Measurements from ENCODE around the gene C6orf141. TPM values are rescaled to one million over a fixed set of nuclear protein-coding genes. Genes with fewer than 3 reads are reported as not detected.
A peak's percentile ranks its signal among the peaks of the same experiment; 100 is the strongest.

Gene C6orf141
- total RNA-seq: under 1 TPM in 1 of 2 donors, not detected in 1; 0.35 TPM

DNA sequence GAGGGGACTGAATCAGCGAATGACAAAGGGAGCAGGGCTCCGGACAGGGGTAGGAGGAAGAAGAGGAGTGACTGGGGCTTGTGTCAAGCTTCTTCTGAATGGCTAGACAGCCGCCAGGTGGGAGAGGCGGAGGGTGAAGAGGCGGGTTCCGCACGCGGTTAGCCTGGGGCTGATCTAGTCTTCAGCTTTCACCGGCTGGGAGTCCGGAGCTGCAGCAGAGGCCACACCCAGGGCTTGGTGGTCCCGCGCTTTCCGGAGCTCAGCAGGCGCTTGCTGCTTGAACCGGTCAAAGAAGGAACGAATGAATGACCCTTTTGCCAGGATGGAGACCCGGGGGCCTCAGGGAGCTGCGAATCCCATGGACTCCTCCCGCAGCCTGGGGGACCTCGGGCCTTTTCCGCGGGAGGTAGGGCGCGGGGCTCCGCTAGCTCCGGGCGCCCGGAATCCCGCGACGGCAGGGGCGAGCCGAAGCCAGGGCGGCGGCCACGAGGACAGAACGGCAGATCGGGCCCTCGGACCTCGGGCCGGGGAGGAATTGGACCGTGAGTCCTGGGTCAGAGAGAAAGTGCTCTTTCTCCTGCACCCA lies at the start of gene C6orf141:
Gene C6orf141, plus strand, starts transcription at position 177 of the 586 bp plus-strand sequence. Its CDS starts 125 bp downstream, at position 302.
- peak; percentile 40 to 70 for ATAC-seq

DNA sequence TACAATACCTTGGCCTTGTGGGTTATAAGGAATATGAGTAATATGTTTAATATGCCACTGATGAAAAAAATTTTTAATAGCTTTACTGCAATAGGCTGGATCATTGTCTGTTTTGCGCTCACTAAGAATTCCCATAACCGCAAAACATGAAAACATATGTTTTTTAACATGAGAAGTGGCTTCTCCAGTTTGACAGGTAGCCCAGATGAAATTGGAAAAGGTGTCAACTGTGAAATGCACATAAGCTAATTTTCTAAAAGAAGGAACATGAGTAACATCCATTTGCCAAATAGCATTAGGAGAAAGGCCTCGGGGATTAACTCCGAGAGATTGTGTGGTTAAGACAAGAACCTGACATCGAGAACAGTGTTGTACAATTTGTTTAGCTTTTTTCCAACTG lies 45.8 kb upstream of the C6orf141 start:
- no peaks in the 10 kb centered on the region for H3K9me3 Mint-ChIP-seq
- no peak overlapping the region for H3K27ac Mint-ChIP-seq
- H3K36me3 Mint-ChIP-seq: no peaks in the 10 kb centered on the region
- DNase-seq (ENCODE audit: low spot score in 2 of 2) (no peak), ATAC-seq (no peak)

More for the DNA sequence above, at the start of gene C6orf141:
- H3K9me3 Mint-ChIP-seq: no peaks in the 10 kb centered on the region
- peak in 1 of 2 donors; percentile 26 for DNase-seq (ENCODE audit: low spot score in 2 of 2)
- no peak within 1 kb of the TSS for H3K27ac Mint-ChIP-seq
- H3K36me3 Mint-ChIP-seq: no peaks in the 10 kb centered on the region

DNA sequence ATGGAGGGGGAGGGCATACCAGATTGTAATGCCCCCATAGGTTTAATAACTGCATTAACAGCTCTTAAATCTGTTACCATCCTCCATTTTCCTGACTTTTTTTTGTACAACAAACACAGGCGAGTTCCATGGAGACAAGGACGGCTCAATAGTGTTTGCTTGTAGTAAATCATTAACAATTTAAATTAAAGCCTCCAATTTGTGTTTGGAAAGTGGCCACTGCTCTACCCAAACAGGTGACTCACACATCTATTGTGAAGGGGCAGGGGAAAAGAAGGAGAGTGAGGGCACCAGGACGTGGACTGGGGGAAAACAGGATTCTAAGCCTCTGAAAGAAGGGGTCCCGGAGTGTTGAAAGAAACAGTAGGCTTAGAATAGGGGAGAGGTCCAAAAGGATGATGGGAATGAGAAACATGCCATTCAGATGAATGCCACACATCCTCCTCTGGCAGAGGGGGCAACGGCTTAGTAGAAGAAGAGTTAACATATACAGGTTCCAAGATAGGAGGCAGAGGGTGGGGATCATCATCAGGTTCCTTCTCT lies 43.8 kb upstream of the C6orf141 start:
- Mint-ChIP-seq H3K27ac (no peak overlapping the region), H3K36me3 (no peaks in the 10 kb centered on the region), H3K9me3 (no peaks in the 10 kb centered on the region)
- DNase-seq (ENCODE audit: low spot score in 2 of 2) (no peak), ATAC-seq (no peak)

DNA sequence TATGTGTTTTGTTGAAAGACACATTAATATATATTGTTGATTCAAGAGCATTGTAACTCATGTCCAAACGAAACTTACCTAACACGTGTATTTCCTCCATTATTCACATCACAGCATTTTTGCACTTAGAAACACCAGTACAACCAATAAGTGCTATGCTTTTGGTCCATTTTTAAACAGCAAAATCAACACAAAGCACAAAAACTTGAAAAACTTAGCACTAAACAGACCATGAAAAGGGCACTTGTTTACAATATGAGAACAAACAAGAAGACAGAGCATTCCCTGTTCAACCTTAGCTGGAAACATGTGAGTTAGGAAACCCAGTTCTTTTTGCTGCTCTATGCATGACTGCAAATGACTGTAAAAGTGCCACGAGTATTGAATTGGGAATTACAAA lies 41.1 kb upstream of the C6orf141 start:
- DNase-seq (ENCODE audit: low spot score in 2 of 2): no peak

DNA sequence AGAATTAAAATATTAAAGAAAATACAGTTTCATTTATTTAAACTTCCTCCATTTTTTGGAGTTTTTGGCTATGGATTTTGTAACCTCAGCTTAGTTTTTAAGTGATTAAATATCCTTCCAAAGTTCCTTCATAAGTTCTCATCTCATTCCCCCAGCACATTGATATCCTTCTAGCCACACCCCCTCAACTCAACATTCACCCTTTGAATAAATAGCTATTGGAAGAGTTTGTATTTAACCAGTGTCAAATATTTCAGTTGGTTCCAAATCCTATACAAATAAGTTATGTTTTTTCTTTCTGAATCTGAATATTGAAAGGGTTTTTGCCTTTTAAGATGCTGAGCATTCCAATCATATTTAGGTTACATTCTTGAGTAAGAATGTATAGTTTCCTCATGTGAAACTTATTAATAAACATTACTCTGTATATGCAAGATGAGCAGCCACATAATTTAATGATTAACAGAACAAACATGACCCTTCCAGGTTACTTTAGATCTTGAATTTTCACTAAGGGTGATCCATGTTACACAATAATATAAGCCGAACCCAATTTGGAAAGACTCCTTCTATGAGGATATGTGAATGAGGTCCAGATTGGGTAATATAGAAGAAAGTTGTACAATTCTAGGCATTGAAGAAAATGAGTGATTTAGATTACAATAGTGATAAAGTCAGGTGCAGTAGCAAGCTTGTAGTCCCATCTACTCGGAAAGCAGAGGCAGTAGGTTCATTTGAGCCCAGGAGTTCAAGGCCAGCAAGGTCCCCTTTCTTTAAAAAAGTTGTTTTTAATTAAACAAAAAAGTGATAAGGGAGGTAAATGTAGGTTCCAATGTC lies 37.1 kb upstream of the C6orf141 start:
- no peak for DNase-seq (ENCODE audit: low spot score in 2 of 2)
- H3K9me3 Mint-ChIP-seq: no peaks in the 10 kb centered on the region
- H3K36me3 Mint-ChIP-seq: no peaks in the 10 kb centered on the region
- no peak overlapping the region for H3K27ac Mint-ChIP-seq
- no peak for ATAC-seq

More for the DNA sequence above, 41.1 kb upstream of the C6orf141 start:
- no peaks in the 10 kb centered on the region for H3K9me3 Mint-ChIP-seq
- ATAC-seq: no peak
- no peaks in the 10 kb centered on the region for H3K36me3 Mint-ChIP-seq
- H3K27ac Mint-ChIP-seq: no peak overlapping the region

DNA sequence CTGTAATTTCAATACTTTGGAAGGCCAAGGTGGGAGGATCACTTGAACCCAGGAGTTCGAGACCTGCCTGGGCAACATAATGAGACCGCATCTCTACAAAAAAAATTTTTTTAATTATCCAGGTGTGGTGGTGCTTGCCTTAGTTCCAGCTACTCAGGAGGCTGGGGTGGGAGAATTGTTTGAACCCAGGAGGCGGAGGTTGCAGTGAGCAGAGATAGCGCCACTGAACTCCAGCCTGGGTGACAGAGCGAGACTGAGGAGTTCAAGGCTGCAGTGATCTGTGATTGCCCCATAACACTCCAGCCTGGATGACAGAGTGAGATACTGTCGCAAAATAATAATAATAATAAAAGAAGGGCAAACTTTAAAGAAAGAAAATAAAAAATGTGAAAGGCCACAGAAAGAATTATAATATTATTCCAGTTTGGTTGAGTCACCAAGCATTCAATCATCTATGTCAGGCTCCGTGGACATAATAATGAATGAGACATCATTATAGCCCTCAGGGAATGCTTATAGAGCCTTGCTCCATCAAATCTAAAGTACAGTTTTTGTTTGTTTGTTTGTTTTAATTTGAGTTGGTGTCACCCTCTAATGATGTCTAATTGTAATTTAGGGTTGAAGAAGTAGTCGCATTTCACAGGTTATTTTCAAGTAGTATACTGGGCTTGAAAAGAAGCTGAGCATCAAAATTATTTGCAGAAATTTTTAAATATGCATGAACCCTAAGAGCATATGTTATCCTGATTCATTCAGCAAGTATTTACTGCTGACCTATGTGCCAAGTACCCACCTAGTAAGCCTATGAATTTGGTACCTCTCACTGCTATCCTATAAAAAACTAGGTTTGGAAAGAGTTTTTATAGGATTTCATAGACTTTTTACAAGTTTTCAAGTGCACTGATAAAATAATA lies 35.6 kb upstream of the C6orf141 start:
- Mint-ChIP-seq H3K9me3 (no peaks in the 10 kb centered on the region), H3K36me3 (no peaks in the 10 kb centered on the region), H3K27ac (no peak overlapping the region)
- DNase-seq (ENCODE audit: low spot score in 2 of 2): no peak
- no peak for ATAC-seq

DNA sequence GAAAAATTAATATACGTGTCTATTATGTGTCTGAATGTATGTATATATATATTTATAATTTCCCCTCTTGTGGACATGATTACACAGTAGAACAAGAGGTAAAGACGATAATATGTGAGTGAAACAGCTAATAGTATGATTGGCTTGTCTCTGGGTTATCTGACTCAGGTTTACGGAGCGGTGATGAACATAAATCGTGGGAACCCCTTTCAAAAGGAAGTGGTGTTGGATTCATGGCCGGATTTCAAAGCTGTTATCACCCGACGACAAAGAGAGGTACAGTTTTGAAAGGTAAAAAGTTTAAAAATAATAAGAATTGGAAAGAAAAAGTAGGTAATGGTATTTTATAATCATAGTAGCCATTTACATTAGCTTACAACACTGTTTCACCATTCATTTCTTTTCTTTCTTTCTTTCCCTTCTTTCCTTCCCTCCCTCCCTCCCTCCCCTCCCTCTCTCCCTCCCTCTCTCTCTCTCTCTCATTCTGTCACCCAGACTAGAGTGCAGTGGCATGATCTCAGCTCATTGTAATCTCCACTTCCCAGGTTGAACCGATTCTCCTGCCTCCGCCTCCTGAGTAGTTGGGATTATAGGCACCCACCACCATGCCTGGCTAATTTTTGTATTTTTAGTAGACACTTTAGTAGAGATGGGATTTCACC lies 34.9 kb upstream of the C6orf141 start:
- no peak for ATAC-seq
- Mint-ChIP-seq H3K9me3 (no peaks in the 10 kb centered on the region), H3K27ac (no peak overlapping the region), H3K36me3 (no peaks in the 10 kb centered on the region)
- no peak for DNase-seq (ENCODE audit: low spot score in 2 of 2)

DNA sequence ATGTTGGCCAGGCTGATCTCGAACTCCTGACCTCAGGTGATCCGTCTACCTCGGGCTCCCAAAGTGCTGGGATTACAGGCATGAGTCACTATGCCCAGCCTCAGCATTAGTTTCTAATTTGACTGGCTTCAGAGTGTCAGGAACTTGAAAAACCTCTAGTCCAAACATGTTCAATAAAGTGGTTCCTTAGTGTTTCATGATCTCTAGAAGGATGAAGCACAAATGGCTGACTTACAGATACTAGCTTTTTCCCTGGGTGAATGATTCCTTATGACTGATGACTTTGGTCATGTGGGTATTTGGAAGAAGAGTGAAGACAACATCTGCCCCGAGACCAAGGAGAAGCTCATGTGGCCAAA lies 34.3 kb upstream of the C6orf141 start:
- Mint-ChIP-seq H3K27ac (no peak overlapping the region), H3K36me3 (no peaks in the 10 kb centered on the region), H3K9me3 (no peaks in the 10 kb centered on the region)
- no peak for DNase-seq (ENCODE audit: low spot score in 2 of 2)
- no peak for ATAC-seq

DNA sequence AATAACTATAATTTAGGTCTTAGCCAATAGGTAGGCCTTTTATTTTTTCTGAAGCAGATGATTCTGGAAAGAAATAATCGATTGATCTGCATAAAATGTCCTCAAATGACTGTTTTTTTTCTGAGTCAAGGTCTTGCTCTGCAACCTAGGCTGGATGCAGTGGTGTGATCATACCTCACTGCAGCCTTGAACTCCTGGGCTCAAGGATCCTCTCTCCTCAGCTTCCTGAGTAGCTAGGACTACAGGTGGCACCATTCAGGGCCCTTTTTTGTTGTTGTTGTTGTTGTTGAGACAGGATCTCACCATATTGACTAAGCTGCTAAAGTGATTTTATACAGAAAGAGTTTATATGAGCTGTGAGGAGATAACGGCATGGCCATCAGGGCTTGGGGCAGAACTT lies 32.5 kb upstream of the C6orf141 start:
- DNase-seq (ENCODE audit: low spot score in 2 of 2): no peak
- ATAC-seq: no peak
- Mint-ChIP-seq H3K27ac (no peak overlapping the region), H3K36me3 (no peaks in the 10 kb centered on the region), H3K9me3 (no peaks in the 10 kb centered on the region)

DNA sequence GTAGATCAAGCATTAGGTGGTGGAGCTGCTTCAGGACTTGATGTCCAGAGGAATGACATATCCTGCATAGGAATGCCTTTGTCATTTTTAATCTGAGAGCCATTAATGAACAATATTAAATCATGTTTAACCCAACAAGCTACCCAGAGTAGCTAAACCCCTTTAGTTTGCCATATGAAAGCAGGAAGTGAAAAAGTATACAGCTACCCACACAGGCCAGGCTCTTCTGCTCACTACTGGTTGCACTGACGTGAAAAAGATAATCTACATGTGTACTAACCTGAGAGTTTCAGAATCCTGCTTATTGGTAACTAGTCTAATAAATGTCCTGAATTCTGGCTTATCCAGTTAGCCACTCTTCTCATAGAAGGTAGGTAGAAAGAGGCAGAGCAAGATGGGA lies 30.8 kb upstream of the C6orf141 start:
- no peak overlapping the region for H3K27ac Mint-ChIP-seq
- no peak for ATAC-seq
- no peak for DNase-seq (ENCODE audit: low spot score in 2 of 2)
- no peaks in the 10 kb centered on the region for H3K36me3 Mint-ChIP-seq
- H3K9me3 Mint-ChIP-seq: no peaks in the 10 kb centered on the region

DNA sequence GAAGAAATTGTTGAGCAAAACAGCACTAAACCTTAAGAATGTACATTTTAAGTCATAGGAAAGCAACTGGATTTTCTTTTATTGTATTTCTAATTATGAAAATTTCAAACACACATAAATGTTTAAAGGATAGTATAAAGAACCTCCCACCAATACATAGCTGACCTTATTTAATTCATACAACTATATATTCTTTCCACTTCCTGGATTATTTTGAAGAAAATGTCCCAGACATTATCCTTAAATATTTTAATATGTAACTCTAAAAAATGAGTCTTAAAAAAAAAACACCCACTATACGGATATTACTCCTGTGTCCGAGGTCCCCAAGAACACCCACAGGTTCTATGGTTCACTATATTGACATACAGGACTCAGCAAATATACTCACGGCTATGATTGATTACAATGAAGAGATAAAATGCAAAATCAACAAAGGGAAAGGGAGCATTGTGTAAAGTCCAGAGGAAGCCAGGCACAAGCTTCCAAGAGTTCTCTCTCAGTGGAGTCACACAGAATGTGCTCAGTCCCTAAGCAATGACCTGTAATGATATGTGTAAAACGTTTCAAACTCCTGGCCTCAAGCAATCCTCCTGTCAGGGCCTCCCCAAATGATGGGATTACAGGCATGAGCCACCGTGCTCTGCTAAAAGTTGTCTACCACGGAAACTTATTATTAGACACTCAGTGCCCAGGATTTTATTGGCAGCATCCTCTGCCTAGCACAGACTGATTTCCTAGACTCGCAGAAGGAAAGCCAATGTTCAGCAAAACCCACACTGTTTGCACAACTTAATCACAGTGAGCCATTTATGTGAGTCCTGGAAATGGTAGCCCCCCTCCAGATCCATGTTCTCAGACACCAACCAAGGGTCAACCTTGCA lies 27.5 kb upstream of the C6orf141 start:
- H3K9me3 Mint-ChIP-seq: no peaks in the 10 kb centered on the region
- H3K36me3 Mint-ChIP-seq: no peaks in the 10 kb centered on the region
- H3K27ac Mint-ChIP-seq: no peak overlapping the region
- DNase-seq (ENCODE audit: low spot score in 2 of 2): no peak
- no peak for ATAC-seq

DNA sequence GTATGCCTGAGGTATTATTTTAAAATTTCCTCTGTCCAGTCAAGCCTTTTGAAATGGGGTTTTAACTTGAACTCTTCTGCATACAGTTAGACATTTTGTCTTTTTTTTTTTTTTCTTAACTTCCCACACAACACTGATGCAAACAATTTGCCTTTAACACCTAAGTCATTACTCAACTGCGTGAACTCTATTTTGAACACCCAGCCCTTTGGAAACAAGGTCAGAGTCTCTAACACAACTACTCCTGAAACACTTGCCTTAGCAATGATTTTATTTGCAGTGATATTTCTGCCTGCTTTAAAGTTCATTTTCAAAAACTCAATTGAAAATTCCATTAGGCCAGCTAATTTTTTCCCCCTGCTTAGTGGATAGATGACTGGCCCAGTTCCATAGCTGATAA lies 26.6 kb upstream of the C6orf141 start:
- ATAC-seq: no peak
- DNase-seq (ENCODE audit: low spot score in 2 of 2): no peak
- no peak overlapping the region for H3K27ac Mint-ChIP-seq
- no peaks in the 10 kb centered on the region for H3K9me3 Mint-ChIP-seq
- H3K36me3 Mint-ChIP-seq: no peaks in the 10 kb centered on the region

DNA sequence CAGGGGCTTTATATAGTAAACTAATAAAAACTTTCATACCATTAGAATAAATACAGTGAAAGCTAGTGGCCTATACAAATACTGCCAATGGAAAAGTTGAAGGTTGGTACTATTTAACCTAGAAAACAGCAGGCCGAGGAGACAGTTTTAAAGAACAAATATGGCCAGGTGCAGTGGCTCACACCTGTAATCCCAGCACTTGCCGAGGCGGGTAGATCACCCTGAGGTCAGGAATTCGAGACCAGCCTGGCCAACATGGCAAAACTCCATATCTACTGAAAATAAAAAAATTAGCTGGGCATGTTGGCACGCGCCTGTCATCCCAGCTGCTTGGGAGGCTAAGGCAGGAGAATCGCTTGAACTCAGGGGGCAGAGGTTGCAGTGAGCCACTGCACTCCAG lies 25.9 kb upstream of the C6orf141 start:
- ATAC-seq (no peak), DNase-seq (ENCODE audit: low spot score in 2 of 2) (no peak)
- Mint-ChIP-seq H3K9me3 (no peaks in the 10 kb centered on the region), H3K27ac (no peak overlapping the region), H3K36me3 (no peaks in the 10 kb centered on the region)

DNA sequence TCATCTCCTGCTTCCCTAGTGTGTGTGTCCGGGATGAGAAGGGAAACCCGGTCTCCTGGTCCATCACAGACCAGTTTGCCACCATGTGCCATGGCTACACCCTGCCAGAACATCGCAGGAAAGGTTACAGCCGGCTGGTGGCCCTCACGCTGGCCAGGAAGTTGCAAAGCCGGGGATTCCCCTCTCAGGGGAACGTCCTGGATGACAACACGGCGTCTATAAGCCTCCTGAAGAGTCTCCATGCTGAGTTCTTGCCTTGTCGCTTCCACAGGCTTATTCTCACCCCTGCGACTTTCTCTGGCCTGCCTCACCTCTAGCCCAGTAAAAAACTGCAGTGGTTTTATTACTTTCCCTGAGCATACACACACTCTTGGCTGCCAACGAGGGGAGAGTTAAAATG lies 23.9 kb upstream of the C6orf141 start:
- ATAC-seq (no peak), DNase-seq (ENCODE audit: low spot score in 2 of 2) (no peak)
- Mint-ChIP-seq H3K36me3 (no peaks in the 10 kb centered on the region), H3K27ac (no peak overlapping the region), H3K9me3 (no peaks in the 10 kb centered on the region)

DNA sequence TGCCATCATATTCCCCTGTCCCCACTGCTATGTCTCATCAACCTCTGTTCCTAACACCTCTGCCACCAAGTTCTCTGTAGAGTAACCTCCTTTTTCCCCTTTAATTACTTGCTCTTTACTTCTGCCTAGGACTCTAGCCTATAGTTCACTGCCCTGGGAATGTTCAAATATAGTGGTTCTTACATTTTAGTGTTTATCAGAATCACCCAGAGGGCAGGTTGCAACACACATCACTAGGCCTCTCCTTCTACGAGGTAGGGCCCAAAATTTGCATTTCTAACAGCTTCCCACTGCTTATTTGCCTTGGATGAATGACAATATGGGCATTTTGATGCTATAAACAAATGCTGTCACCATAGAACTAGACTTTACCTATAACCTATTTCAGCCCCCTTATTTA lies 23.1 kb upstream of the C6orf141 start:
- DNase-seq (ENCODE audit: low spot score in 2 of 2): no peak
- no peak for ATAC-seq
- Mint-ChIP-seq H3K9me3 (no peaks in the 10 kb centered on the region), H3K27ac (no peak overlapping the region), H3K36me3 (no peaks in the 10 kb centered on the region)

DNA sequence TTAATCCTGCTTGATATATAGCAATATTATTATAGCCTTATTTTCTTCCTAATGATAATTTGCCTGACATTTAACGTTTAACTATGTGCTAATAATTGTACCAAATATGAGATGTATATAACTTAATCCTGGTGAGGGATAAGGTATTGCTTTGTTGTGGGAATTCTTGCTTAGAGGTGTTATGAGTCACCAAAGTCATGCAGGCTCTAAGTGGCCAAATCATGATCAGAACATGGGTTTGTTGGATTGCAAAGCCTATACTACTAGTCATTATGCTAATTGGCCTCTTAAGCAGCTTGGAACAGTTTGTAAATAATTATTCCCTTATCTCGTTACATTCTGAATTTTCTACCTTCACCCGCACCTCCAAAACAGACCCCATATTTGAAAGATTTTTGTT lies 21.9 kb upstream of the C6orf141 start:
- no peak for DNase-seq (ENCODE audit: low spot score in 2 of 2)
- H3K36me3 Mint-ChIP-seq: no peaks in the 10 kb centered on the region
- ATAC-seq: no peak
- no peak overlapping the region for H3K27ac Mint-ChIP-seq
- no peaks in the 10 kb centered on the region for H3K9me3 Mint-ChIP-seq
